Measurements from ENCODE around the gene KCNMA1.

KCNMA1 gene

DNA sequence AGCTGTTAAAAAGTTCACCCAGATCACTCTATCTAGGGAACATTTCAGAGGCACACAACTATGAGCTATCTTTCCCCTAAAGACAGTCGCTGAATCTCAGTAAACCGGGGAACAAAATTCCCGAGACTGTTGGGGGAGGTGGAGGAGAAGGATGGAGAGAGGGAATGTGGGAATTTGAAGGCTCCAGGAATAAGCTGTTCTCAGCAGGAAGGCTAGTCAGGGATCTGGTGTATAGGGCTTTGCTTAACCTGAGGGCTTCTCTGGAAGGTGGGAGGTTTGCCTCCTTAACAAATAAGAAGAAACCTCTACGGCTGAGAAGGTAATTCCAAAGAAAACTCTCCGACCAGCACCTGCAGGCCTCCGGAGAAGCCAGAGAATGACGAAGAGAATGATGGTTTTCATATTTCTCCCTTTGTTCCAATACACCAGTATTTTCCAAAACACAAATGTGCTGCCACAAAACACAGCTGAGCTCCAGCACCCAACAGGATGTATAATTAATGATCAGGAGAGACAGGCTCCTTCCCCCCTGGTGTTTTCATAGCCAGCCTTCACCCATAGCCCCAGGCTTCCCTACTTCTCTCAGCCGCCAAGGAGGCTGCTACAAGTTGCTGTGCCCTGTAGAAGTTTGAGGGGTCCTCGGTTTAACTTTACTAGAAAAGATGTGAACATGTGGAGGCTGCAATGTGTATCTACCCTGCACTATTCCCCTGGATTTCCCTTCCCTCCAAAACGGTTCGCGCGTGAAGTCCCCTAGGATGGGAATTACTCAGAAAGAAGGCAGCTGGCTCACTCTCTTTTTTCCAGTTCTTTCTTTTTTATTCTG is 2.0 kb downstream of the KCNMA1 start:
- H3K79me2 ChIP-seq (ENCODE audit: insufficient read depth, low read depth), result no peaks in the 10 kb centered on the region
- TF ChIP-seq, protein P1, sequence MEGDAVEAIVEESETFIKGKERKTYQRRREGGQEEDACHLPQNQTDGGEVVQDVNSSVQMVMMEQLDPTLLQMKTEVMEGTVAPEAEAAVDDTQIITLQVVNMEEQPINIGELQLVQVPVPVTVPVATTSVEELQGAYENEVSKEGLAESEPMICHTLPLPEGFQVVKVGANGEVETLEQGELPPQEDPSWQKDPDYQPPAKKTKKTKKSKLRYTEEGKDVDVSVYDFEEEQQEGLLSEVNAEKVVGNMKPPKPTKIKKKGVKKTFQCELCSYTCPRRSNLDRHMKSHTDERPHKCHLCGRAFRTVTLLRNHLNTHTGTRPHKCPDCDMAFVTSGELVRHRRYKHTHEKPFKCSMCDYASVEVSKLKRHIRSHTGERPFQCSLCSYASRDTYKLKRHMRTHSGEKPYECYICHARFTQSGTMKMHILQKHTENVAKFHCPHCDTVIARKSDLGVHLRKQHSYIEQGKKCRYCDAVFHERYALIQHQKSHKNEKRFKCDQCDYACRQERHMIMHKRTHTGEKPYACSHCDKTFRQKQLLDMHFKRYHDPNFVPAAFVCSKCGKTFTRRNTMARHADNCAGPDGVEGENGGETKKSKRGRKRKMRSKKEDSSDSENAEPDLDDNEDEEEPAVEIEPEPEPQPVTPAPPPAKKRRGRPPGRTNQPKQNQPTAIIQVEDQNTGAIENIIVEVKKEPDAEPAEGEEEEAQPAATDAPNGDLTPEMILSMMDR (conservative IDR thresholded peaks at IDR 0.05; ENCODE audit: low read depth, low read length), result no peak
- H3K36me3 ChIP-seq (ENCODE audit: insufficient read depth), result no peaks in the 10 kb centered on the region
- H3K4me3 ChIP-seq (IDR thresholded peaks at IDR 0.05; ENCODE audit: insufficient read depth, low read depth, low read length), result no peak overlapping the region
- H2AFZ ChIP-seq (ENCODE audit: low read depth), result no peak overlapping the region
- H3K4me1 ChIP-seq (ENCODE audit: low read depth, poor library complexity, severe bottlenecking), result no peaks in the 10 kb centered on the region
- no peaks in the 10 kb centered on the region for H3K27me3 ChIP-seq (ENCODE audit: insufficient read depth, low read depth)
- no peaks in the 10 kb centered on the region for H4K20me1 ChIP-seq (ENCODE audit: insufficient read depth)
- no peak overlapping the region for H3K4me2 ChIP-seq
- H3K27ac ChIP-seq, result no peak overlapping the region
- H3K9ac ChIP-seq, result no peak overlapping the region

DNA sequence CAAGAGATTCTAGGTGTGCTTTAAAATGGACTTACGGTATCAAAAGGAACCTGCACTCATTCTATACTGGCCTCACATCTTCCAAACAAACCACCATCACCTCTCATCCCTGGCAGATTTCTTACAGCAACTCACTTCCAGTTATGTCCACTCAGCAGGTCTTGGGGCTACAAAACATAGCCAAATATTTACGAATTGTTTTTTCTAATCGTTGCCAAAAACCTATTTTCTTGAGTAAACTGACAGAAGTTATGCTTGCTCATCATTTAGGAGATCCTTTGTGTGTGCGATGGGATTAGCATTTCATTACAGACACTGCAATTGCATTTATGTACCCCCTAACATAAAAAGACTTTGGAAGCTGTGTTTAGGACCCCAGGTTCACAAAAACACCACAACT is 2.7 kb downstream of the KCNMA1 start:
- TF ChIP-seq, protein P1 (conservative IDR thresholded peaks at IDR 0.05; ENCODE audit: low read depth, low read length), result no peak
- Histone ChIP-seq H4K20me1 (ENCODE audit: insufficient read depth) (no peaks in the 10 kb centered on the region), H3K27me3 (ENCODE audit: insufficient read depth, low read depth) (no peaks in the 10 kb centered on the region), H3K27ac (no peak overlapping the region), H3K79me2 (ENCODE audit: insufficient read depth, low read depth) (no peaks in the 10 kb centered on the region), H3K4me1 (ENCODE audit: low read depth, poor library complexity, severe bottlenecking) (no peaks in the 10 kb centered on the region), H3K4me2 (no peak overlapping the region), H3K4me3 (IDR thresholded peaks at IDR 0.05; ENCODE audit: insufficient read depth, low read depth, low read length) (no peak overlapping the region), H3K9ac (no peak overlapping the region), H2AFZ (ENCODE audit: low read depth) (no peak overlapping the region), H3K36me3 (ENCODE audit: insufficient read depth) (no peaks in the 10 kb centered on the region)

DNA sequence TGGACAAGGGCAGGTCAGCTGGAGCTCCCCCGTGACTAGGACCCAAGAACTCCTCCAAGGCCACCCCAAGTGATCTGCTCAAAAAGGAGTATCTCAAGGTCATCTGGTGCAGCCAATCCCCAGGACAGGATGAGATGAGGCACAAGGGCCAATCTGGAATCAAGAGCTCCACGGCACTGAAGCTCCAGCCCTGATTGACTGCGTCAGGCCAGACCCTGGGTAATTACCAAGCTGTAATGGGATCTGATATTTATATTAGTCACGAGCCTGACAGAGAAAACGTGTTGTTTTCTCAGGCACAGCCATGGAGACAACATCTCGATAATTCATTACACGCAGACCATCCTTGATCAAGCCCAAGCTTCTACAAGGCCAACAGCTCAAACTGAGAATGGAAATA is 4.2 kb downstream of the KCNMA1 start:
- H3K4me2 ChIP-seq, result no peak overlapping the region
- H2AFZ ChIP-seq (ENCODE audit: low read depth), result no peak overlapping the region
- no peaks in the 10 kb centered on the region for H3K4me1 ChIP-seq (ENCODE audit: low read depth, poor library complexity, severe bottlenecking)
- no peak overlapping the region for H3K4me3 ChIP-seq (IDR thresholded peaks at IDR 0.05; ENCODE audit: insufficient read depth, low read depth, low read length)
- no peaks in the 10 kb centered on the region for H4K20me1 ChIP-seq (ENCODE audit: insufficient read depth)
- H3K79me2 ChIP-seq (ENCODE audit: insufficient read depth, low read depth), result no peaks in the 10 kb centered on the region
- H3K9ac ChIP-seq, result no peak overlapping the region
- no peaks in the 10 kb centered on the region for H3K27me3 ChIP-seq (ENCODE audit: insufficient read depth, low read depth)
- TF ChIP-seq, protein P1 (conservative IDR thresholded peaks at IDR 0.05; ENCODE audit: low read depth, low read length), result no peak
- no peaks in the 10 kb centered on the region for H3K36me3 ChIP-seq (ENCODE audit: insufficient read depth)
- no peak overlapping the region for H3K27ac ChIP-seq

DNA sequence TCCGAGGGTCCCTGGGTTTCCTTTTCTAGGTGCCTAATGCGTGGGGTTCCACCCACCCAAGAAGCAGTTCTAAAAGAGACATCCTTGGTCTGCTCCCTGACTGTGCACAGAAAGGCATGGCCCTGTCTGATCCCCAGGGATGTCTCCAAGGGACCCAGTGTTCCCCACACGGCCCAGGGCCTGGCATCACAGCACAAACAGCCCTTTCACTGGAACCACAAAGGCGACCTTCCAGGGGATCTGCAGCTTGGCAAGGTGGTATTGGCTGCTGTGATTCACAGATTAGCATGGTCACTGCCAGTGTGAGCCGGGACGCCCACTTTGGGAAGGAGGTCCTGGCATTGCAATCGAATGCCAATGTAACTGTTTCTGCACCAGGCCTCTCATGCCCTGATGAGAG is 6.4 kb downstream of the KCNMA1 start:
- Histone ChIP-seq H3K9ac (no peak overlapping the region), H3K27ac (no peak overlapping the region), H3K27me3 (ENCODE audit: insufficient read depth, low read depth) (no peaks in the 10 kb centered on the region), H4K20me1 (ENCODE audit: insufficient read depth) (no peaks in the 10 kb centered on the region), H3K4me3 (IDR thresholded peaks at IDR 0.05; ENCODE audit: insufficient read depth, low read depth, low read length) (no peak overlapping the region), H3K79me2 (ENCODE audit: insufficient read depth, low read depth) (no peaks in the 10 kb centered on the region), H3K4me1 (ENCODE audit: low read depth, poor library complexity, severe bottlenecking) (no peaks in the 10 kb centered on the region), H3K36me3 (ENCODE audit: insufficient read depth) (no peaks in the 10 kb centered on the region), H3K4me2 (no peak overlapping the region), H2AFZ (ENCODE audit: low read depth) (no peak overlapping the region)
- TF ChIP-seq, protein P1 (conservative IDR thresholded peaks at IDR 0.05; ENCODE audit: low read depth, low read length), result no peak

Measured in KMS-11 (cell line).